HPDE6-E6E7 (cell line): ENCODE measurements around the gene RAI1.

ENCODE experiments used
- DNase-seq: peaks from one replicate; pipeline ENCODE4 v3.0.0; 2011; ENCODE audit warnings: missing footprints; ENCODE audit errors: extremely low spot score

Gene RAI1

DNA sequence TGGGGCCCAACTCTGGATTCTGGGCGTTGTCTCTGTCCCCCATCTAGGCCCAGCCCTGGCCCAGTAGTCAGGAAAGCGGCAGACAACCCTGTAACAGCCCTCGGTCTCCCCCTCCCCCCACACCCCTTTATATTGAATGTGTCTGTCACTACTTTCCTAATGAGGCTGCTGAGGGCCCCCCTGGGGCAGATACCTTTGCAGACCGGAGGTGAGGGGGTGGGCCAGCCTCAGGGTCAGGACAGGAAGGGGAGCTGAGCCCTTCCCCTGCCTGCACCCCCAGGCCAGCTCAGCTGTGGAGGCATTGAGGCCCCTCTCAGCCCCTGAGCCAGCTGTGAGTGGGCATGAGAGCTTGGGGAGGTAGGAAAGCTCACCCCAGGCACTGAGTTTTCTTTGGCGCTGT is 17.1 kb downstream of the RAI1 start:
- no peak for DNase-seq

DNA sequence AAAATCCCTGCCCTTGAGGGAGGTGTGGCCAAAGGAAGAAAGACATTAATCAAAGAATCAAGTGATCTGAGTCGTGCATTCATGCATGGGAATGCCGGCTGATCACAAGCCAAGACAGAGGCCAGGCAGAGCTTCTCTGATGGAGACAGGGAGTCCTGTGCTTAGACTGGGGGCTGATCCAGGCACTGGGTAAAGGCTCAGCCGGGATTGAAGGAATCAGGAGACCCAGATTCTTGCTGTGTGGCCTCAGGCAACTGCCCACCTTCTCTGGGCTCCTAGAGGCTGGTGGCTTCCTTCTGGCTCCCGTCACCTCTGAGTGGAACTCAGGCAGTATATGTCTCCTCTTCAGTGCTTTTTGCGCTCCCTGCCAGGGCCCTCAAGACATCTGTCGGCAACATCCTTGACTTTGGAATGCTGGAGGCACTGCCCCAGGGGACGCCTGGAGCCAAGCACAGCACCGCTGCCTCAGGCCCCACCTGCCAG is 17.7 kb downstream of the RAI1 start:
- DNase-seq, result no peak

DNA sequence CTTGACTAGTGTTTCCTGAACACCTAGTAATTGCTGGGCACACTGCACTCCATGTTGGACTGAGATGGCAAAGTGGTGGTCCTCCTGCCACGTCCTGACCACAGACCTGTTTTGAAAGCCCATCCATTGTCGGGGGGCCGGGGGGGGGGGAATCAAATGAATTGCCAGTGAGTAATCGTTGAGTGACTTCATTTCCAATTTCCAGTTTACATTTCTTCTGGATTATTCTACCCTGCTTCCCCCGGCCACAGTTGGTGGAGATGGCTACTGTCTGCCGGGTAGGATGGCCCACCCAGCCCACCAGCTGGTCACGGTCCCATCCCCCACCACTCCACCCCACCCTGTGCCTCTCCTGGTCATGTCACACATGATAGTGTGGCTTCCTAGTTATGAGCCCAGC is 18.2 kb downstream of the RAI1 start:
- no peak for DNase-seq

DNA sequence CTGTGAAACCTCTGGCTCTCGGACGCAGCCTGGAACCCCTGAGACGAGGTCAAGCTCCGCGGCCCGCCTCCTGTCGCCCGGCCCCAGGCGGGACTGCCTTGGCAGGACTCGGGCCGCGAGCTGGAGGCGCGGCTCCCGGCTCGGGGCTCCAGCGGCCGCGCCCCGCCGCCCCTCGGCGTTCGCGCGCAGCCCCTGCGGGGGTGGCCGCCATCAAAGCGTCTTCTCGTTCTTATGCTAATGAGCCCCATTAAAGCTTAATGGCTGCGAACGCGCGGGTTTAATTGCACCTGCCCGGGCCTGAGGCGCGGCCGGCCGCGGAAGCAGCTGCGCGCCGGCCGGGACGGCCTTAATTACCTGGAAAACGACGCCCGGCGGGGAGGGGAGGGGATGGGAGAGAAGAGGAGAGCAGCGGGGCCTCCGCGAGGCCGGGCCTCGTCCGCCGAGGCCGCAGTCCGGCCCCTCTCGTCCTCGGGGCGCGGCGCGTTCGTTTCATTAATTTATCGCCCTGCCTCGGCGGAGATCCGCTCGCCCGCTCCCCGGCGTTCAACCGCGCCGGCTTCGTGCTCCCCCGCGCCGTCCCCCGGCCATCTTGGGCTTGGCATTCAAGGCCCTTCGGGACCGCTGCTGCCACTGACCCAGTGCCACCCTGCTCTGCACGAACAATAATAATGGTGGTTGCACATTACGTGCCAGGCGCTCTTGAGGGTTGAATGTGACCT is 19.2 kb downstream of the RAI1 start:
- DNase-seq, result no peak

DNA sequence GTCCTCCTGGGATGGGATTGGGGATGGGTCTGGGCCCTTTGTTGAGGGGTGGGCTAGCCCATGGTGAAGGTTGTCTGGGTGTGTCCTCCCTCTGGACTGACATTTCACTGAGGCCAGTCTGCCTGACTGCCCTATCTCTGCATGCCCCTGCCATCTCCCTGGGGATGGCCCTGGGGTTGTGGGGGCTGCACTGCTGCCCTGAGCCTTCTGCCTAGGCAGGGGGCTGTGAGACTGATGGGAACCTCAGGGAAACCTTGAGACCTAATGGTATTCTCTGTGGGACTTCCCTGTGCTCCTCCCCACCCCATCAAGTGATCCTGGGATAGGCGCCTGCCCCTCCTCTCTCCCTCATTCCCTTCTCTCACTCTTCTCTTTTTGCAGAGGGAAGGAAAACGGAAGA is 19.9 kb downstream of the RAI1 start:
- no peak for DNase-seq

DNA sequence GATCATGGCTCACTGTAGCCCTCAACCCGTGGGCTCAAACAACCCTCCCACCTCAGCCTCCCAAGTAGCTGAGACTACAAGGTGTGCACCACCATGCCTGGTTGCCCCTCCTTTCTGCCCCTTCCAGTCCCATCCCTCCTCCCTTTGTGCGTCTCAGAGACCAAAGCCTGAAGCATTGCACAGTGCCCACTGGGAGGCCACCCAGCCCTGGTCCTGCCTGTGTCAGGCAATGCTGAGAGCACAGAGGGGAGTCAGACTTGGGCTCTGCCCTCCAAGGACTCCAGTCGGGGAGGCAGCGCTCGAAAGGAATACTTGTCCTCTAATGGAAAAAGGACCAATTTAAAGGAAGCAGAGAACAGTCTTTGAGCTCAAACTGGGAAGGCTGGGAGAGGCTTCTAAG is 20.4 kb downstream of the RAI1 start:
- no peak for DNase-seq

DNA sequence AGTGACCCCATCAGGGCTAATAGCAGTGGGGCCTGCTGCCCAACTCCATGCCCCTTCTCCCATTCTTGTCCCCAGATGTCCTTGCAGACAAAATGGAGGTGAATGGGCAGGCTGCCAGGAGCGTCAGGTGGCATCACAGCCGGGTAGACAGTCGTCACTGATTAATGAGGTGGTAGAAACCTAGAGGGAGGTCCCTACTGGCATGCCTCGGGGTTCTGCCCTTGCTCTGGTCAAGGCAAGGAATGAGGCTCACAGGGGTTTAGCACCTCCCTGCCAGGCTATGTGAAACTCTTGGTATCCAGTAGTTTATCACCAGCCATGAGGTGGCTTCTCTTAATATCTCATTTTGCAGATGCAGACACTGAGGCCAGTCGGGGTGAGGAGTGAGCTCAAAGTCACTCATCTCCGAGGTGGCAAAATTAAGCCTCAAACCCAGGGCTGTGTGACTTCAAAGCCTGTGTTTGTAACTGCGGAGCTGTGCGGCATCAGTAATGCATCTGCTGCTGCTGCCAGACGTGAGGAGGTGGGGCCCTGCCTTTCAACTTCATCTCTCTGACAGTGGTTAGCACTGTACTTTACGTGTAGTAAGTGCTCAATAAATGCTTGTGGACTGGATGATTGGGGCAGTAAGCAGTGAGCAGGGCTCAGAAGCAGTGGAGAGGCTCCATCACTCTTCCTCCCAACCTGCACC is 21.3 kb downstream of the RAI1 start:
- DNase-seq, result no peak

DNA sequence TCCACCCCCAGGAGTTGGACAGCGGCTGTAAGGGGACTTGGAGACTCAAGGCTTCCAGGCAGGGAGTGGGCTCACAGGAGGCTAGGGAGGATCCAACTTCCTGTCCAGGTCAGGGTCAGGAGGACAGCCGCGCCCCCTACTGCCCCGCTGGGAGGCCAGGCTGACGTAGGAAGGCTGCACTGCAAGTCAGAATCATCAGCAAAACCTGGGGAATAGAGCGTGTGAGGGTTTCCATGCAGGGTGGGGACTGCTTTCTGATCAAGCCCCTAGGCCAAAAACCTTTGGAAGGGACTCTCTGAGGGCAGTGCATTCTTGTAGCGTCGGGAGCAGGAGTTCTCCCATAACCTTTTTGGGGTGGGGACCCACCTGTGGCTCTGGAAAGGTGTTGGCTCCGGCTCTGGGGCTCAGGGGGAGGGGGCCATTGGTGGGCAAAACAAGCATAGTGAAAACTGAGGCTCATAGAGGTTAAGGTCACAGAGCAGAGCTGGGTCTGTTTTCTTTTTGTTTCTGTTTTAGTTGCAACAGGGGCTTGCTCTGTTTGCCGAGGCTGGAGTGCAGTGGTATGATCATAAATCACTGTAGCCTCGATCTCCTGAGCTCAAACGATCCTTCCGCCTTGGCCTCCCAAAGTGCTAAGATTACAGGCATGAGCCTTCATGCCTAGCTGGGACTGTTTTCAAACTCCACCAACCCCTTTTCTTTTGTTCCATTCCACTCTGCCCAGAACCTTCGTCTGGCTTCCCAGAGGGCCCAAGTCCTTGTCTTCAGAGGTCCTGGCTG is 22.1 kb downstream of the RAI1 start:
- DNase-seq, result no peak

DNA sequence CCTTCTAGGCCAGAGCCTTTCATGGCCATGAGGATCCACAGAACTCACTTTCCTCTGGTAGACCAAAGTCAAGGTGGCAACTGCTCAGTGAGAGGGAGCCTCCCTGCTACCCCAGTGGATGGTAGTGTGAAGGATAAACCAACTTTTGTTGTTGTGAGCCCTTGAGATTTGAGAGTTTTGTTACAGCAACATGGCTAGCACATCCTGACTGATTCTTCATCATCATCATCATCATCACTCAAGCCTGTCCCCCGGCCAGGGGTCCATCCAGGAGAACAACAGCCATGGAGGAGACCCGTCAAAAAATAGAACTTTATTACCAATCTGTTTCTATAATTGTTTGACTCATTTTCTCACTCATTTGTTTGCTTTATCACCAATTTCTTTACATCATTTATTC is 23.7 kb downstream of the RAI1 start:
- no peak for DNase-seq

DNA sequence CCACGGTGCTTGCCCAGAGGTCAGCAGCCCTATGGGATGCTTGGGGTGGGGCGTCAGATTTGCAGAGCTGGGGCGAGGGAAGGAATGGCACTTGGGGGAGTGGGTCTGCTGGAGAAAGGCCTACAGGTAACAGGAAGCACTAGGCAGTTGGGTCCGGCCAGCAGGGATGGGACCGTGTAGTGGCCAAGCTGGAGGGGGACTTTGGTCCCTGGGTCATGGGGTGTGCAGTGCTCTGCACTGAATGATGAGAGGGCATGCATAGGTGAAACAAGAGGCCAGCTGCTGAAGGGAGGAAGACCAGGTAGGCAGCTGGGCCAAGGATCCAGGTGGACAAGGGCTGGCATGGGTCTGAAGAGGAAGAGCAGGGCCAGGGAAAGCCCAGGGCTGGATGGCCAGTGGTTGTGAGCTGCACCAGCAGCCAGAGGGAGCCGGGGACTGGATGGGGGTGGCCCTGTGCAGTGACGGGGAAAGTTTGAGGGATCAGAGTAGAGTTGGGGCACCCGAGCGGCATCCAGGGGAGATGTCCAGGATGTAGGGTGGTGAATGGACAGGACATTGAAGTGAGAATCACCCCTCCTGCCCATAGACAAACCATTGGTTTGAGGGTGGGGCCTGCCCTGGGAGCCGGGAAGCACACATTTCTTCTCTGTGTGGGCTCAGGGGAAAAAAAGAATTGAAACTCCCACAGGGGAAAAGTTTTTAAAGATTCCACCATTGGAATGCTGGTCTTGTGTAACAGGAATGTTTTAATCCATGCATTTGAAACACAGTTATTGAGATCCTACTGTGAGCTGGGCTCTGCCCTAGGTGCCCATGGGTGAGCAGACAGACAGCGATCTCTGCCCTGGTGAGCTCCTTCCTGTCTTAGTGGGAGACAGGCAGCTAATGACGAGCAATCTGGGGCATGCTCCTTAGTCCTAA is 25.1 kb downstream of the RAI1 start:
- no peak for DNase-seq

DNA sequence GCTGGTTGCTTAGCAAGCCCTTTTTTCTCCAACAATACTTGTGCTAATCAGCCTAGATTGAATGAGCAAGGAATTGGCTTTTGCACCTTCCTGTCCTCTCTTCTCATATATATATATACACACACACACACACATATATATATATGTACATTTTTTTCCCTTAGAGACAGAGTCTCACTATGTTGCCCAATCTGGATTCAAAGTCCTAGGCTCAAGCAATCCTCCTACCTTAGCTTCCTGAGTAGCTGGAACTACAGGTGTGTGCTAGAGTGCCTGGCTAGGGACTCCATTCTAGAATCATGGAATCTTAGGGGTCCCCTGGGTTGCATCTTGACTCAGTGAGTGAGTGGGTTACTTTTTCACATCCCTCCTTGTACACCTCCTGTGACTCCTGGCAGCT is 27.0 kb downstream of the RAI1 start:
- DNase-seq, result no peak

DNA sequence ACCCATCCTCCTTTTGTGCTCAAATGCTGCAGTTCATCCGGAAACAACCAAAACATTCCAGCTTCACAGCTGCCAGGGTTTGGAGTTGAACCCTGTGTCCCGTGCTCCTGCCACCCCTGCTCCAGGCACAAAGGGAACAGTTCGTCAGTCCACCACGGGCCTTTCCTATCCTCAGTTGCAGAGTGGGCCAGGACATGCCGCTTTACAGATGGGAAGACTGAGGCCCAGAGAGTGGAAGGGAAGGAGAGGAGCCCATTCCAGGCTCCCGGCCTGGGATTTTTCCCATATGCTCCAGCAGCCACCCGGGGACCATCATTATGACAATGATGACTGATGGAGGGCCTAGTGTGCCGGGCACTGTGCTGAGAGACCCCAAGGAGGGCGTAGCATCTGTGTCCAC is 27.6 kb downstream of the RAI1 start:
- no peak for DNase-seq

DNA sequence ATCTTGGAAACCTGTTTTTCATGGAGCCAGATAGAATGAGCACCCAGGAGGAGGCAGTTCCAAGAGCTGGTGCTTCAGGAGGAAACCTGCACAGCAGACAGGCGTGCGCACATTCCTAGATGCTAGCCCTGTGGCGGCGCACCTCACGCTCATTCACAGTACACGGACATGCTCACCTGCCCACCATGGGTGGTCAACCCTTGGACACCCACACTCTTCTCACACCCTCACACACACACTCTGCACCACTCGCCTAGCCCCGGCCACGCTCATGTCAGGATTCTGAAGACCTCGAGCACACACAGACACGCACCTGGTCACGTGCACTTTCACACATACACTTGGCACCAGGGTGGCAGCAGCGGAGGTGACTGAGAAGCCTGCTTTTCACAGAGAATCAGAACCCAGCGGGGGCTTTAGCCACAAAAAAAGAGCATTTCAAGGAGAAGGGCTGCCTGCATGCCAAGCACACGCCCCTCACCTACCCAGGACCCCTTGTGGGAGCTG is 28.6 kb downstream of the RAI1 start:
- DNase-seq, result no peak

DNA sequence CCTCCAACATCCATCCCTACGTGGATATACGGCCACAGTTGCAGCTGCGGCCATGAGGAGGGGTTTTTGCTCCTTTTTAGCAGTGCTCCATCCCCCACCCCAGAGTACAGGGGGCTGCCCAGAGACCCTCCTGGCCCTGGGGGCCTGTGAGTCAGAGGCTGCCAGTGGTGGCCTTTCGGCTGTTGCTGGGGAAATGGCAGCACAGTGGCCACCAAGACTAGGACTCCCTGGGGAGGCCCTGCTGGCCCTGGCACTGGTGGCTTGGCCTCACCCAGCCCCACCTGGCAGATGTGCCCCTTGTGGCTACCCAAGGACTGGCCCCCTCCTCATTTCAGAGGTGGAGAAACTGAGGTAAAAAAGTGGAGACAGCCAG is 29.1 kb downstream of the RAI1 start:
- DNase-seq, result no peak

DNA sequence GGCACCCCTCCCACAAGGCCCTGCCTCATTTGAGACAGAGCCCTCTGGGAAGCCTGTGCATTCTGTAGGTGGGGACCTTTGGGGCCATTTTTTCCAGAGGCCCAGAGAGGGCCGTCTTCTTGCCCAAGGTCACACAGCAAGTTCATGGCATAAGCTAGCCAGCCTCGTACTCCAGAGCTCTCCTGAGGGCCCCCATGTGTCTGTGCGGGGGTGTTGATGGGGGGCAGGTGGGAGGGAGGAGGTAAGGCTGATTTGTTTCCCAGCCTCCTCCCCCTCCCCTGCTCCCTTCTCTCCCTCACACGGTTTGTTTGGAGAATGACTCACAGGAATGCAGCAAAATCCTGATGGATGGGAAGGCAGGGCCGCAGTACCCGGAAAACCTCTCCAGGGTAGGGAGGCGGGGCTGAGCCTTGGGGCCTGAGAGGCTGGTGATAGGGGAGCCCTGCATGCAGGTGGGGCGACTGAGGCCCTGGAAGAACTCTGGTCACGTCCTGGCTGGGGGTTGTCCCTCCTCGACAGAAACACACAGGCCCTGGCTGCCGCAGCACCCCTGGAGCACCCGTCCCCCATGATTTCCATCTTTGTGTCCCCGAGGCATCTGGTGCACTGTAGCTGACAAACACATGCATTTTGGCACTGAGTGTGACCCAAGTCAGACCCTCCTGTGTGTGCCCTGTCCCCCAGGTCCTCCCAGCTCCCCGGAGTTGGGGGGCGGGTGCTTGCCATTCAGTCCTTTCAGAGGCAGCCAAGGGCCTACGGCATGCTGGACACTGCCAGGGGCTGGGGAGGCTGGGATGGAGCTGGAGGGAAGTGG is 29.7 kb downstream of the RAI1 start:
- peak; percentile 95 for DNase-seq

DNA sequence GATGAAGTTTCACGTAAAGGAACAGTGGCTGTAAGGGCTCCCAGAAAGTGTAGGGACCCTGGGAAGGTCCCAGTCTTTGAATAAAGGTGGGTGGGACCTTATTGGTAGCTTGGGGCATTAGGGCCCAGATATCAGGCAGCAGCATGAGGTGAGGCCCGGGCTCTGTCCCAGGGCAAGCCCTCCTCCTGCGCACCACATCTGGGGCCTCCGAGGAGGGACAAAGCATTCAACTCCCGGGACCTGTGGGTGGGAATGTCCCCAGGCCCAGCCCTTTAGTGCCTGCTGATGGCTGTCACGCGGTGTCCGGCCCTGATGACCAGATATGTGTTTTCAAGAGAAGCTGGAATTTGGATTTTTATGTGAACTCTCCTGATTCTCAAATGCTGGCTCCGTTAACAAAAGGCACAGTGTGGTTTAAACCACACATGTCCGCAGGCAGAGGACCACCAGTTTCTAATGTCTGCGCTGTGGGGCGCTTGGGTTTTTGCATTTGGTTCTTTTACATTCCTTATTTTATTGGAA is 30.4 kb downstream of the RAI1 start:
- DNase-seq, result no peak

DNA sequence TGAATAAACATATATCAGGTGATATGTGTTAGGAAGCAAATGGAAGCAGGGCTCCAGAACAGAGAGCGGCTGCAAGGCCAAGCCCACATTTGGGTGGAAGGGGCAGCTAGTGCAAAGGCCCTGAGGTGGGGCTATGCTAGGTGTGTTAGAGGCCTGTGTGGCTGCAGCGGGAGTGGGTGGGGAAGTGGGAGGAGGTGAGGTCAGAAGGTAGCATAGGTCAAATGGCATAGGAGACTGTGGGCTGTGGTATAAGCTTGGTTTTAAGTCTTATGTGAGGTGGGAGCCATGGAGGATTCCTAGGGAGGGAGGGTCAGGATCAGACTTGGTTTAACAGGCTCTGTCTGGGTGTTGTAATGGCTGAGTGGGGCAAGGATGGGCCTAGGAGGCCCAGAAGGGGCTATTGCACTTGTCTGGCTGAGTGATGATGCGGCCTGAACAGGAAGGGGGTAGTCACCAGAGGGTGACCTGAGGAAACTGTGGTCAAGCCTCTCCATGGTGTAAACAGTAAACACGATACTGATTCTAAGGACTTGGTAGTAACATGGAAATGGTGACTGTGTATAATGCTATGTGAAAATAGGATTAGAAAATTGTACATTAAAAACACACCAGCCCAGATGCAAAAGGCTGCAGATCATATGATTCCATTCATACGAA is 31.1 kb downstream of the RAI1 start:
- DNase-seq, result peak; percentile 54

DNA sequence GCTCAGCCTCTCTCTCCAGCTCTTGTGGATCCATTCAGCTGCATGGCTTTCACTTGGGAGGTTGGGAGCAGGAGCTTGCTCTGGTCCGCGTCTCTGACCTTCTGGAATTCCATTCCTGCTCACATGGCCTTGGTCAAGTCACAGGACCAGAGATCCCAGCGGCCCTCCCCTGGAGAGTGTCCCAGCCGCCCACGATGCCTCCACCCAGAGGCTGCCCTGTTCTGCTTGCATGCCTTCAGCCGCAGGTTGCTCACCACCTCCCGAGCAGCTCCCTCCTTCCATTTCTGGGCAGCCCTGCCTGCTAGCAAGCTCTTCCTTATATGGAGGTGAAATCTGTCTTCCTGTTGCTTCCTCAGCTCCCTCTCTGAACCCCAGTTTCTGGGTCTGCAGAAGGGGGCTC is 32.6 kb downstream of the RAI1 start:
- no peak for DNase-seq

DNA sequence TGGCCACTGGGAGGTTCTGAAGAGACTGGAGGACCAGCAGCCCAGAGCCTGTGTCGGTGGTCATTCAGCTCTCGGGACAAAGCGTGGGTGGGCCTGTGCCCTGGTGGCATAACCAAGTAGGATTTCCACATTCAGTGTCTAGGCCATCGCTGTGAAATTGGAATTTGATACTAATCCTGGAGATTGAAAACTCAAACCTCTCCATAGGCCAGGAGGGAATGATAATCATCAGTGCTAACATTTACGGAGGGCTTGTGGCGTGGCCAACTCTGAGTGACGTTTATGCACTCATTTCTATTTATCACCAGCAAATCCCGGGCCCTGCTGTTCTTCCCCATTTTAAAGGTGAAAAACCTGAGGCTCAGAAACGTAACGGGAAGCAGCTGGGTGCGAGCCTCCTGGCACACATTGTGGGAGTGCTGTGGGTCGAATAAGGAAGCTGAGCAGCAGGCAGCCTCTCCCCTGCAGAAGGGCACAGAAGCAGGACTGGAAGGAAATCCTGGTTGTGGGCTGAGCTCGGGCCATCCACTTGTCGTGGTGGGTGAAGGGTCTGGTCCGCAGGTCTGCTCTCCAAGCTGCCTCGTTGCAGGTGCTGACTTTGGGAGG is 33.1 kb downstream of the RAI1 start:
- DNase-seq, result no peak
